H9 (cell line): Measurements from ENCODE around the gene APOBEC2. TPM values are rescaled to one million over a fixed set of nuclear protein-coding genes. Genes with fewer than 3 reads are reported as not detected.

Experiments used
- DNase-seq: peaks from one replicate; pipeline ENCODE4 v3.0.0-alpha.2; 2017
- H2AFZ ChIP-seq: one replicate; pipeline ENCODE4 v1.6.1; 2013; ENCODE audit warnings: mild to moderate bottlenecking, low read length, control low read depth, moderate library complexity
- H2AK5ac ChIP-seq: 2 replicates; pipeline ENCODE4 v1.6.1; 2013; ENCODE audit warnings: low read length, control low read depth, mixed read lengths; ENCODE audit not compliant: insufficient read length
- H2BK120ac ChIP-seq: one replicate; pipeline ENCODE4 v1.6.1; 2013; ENCODE audit warnings: low read depth, mild to moderate bottlenecking, low read length, control low read depth, inconsistent platforms; ENCODE audit not compliant: poor library complexity, severe bottlenecking
- H2BK12ac ChIP-seq: 2 replicates; pipeline ENCODE4 v1.6.1; 2013; ENCODE audit warnings: low read length, control low read depth, mixed read lengths, low read depth; ENCODE audit not compliant: insufficient read length
- H2BK15ac ChIP-seq: 2 replicates; pipeline ENCODE4 v1.6.1; 2013; ENCODE audit warnings: low read depth, low read length, control low read depth
- H2BK20ac ChIP-seq: one replicate; pipeline ENCODE4 v1.6.1; 2013; ENCODE audit warnings: low read depth, mild to moderate bottlenecking, low read length, control low read depth, inconsistent platforms; ENCODE audit not compliant: poor library complexity, severe bottlenecking
- H2BK5ac ChIP-seq: 2 replicates; pipeline ENCODE4 v1.6.1; 2013; ENCODE audit warnings: low read length, control low read depth, mixed read lengths; ENCODE audit not compliant: insufficient read length
- H3K14ac ChIP-seq: 2 replicates; pipeline ENCODE4 v1.6.1; 2013; ENCODE audit warnings: low read length, control low read depth; ENCODE audit not compliant: insufficient read depth
- H3K18ac ChIP-seq: 2 replicates; pipeline ENCODE4 v1.6.1; 2013; ENCODE audit warnings: low read depth, mild to moderate bottlenecking, mixed read lengths, low read length, control low read depth; ENCODE audit not compliant: insufficient read length
- H3K23ac ChIP-seq: 2 replicates; pipeline ENCODE4 v1.6.1; 2013; ENCODE audit warnings: low read length, control low read depth, mixed read lengths, low read depth; ENCODE audit not compliant: insufficient read length
- H3K23me2 ChIP-seq: 2 replicates; pipeline ENCODE4 v1.6.1; 2013; ENCODE audit warnings: low read depth, mild to moderate bottlenecking, mixed read lengths, low read length, control low read depth; ENCODE audit not compliant: insufficient read length, poor library complexity, severe bottlenecking
- H3K27ac ChIP-seq: 2 replicates; pipeline ENCODE4 v1.5.1; 2013; ENCODE audit warnings: low read length, control low read depth, mixed read lengths, low read depth; ENCODE audit not compliant: insufficient read length
- H3K27me3 ChIP-seq: 2 replicates; pipeline ENCODE4 v1.6.1; 2013; ENCODE audit warnings: low read length, control low read depth, inconsistent platforms; ENCODE audit not compliant: insufficient read depth
- H3K4ac ChIP-seq: 2 replicates; pipeline ENCODE4 v1.6.1; 2013; ENCODE audit warnings: low read depth, mild to moderate bottlenecking, control low read depth, inconsistent platforms, low read length, moderate library complexity
- H3K4me1 ChIP-seq: 2 replicates; pipeline ENCODE4 v1.6.1; 2013; ENCODE audit warnings: low read length, control low read depth, inconsistent platforms; ENCODE audit not compliant: insufficient read depth
- H3K4me2 ChIP-seq: 2 replicates; pipeline ENCODE4 v1.6.1; 2013; ENCODE audit warnings: low read length, control low read depth, mixed read lengths; ENCODE audit not compliant: insufficient read length, insufficient read depth
- H3K56ac ChIP-seq: 2 replicates; pipeline ENCODE4 v1.6.1; 2013; ENCODE audit warnings: low read depth, mild to moderate bottlenecking, mixed read lengths, low read length, control low read depth; ENCODE audit not compliant: insufficient read length
- H3K79me1 ChIP-seq: 2 replicates; pipeline ENCODE4 v1.6.1; 2013; ENCODE audit warnings: low read depth, mild to moderate bottlenecking, moderate library complexity, low read length, control low read depth, inconsistent platforms; ENCODE audit not compliant: insufficient read depth, poor library complexity, severe bottlenecking
- H3K79me2 ChIP-seq: 2 replicates; pipeline ENCODE4 v1.6.1; 2013; ENCODE audit warnings: low read length, control low read depth, inconsistent platforms; ENCODE audit not compliant: insufficient read depth
- H3K9ac ChIP-seq: 2 replicates; pipeline ENCODE4 v1.6.1; 2013; ENCODE audit warnings: low read length, control low read depth, mixed read lengths; ENCODE audit not compliant: insufficient read length; ENCODE audit errors: extremely low read depth
- H3K9me3 ChIP-seq: one replicate; pipeline ENCODE4 v1.6.1; 2013; ENCODE audit warnings: low read depth, low read length, inconsistent platforms; ENCODE audit not compliant: control insufficient read depth
- H3T11ph ChIP-seq: one replicate; pipeline ENCODE4 v1.6.1; 2013; ENCODE audit warnings: mild to moderate bottlenecking, low read length, control low read depth, inconsistent platforms
- H4K20me1 ChIP-seq: one replicate; pipeline ENCODE4 v1.6.1; 2013; ENCODE audit not compliant: control insufficient read depth, insufficient read length, insufficient read depth
- H4K5ac ChIP-seq: 2 replicates; pipeline ENCODE4 v1.6.1; 2013; ENCODE audit warnings: low read depth, mild to moderate bottlenecking, mixed read lengths, low read length, control low read depth; ENCODE audit not compliant: insufficient read length
- H4K8ac ChIP-seq: replicated peaks from 2 replicates; pipeline ENCODE4 v1.6.1; 2013; ENCODE audit warnings: low read length, control low read depth, mixed read lengths, low read depth; ENCODE audit not compliant: insufficient read length
- H4K91ac ChIP-seq: 2 replicates; pipeline ENCODE4 v1.6.1; 2013; ENCODE audit warnings: low read depth, mild to moderate bottlenecking, moderate library complexity, mixed read lengths, low read length, control low read depth; ENCODE audit not compliant: insufficient read length
- H3K27ac Mint-ChIP-seq, 3 experiments: 2 replicates in 2 of 3; 3 replicates in 1 of 3; pipeline ENCODE4 v1.8.0; 2020 to 2021; ENCODE audit warnings: mixed read lengths in 3 of 3, mild to moderate bottlenecking in 1 of 3, moderate library complexity in 1 of 3
- H3K27me3 Mint-ChIP-seq: 2 replicates; pipeline ENCODE4 v1.8.0; 2021; ENCODE audit warnings: low read depth, mild to moderate bottlenecking, moderate library complexity, mixed read lengths
- H3K36me3 Mint-ChIP-seq, 3 experiments: 2 replicates in 2 of 3; 3 replicates in 1 of 3; pipeline ENCODE4 v1.8.0; 2020 to 2021; ENCODE audit warnings: low read depth in 3 of 3, mixed read lengths in 3 of 3; ENCODE audit not compliant: insufficient read depth in 1 of 3
- H3K4me1 Mint-ChIP-seq, 2 experiments: 2 replicates each; pipeline ENCODE4 v1.8.0; 2020; ENCODE audit warnings: mixed read lengths in 2 of 2
- H3K4me3 Mint-ChIP-seq, 2 experiments: 2 replicates in 1 of 2; 3 replicates in 1 of 2; pipeline ENCODE4 v1.8.0; 2020 to 2021; ENCODE audit warnings: mild to moderate bottlenecking in 2 of 2, mixed read lengths in 2 of 2, moderate library complexity in 1 of 2
- H3K9me3 Mint-ChIP-seq, 2 experiments: 2 replicates in 1 of 2; 3 replicates in 1 of 2; pipeline ENCODE4 v1.8.0; 2020; ENCODE audit warnings: mild to moderate bottlenecking in 2 of 2, mixed read lengths in 2 of 2, moderate library complexity in 1 of 2
- WGBS: extraction: QIAGEN DNeasy Blood & Tissue Kit; methylation state at CpG from one replicate; pipeline ENCODE4 v1.1.7; 2013; ENCODE audit warnings: missing lambda C conversion rate, low lambda C conversion rate, mixed read lengths; ENCODE audit not compliant: insufficient read length; ENCODE audit errors: extremely low coverage; 5-methylcytosine and 5-hydroxymethylcytosine counted together
- total RNA-seq: library from RNA; stranded (reverse); gene quantifications from 2 replicates; pipeline ENCODE4 v1.2.1, GENCODE V29; 2021
- TF ChIP-seq, protein P1 (sequence below): fragments of 200-600 bp; sonication (generic); conservative IDR thresholded peaks from 3 replicates; pipeline ENCODE4 v1.8.0; 2021; ENCODE audit warnings: antibody characterized with exemption, mild to moderate bottlenecking

Gene APOBEC2
- total RNA-seq, 1 experiment from 2014 or later, result not detected

DNA sequence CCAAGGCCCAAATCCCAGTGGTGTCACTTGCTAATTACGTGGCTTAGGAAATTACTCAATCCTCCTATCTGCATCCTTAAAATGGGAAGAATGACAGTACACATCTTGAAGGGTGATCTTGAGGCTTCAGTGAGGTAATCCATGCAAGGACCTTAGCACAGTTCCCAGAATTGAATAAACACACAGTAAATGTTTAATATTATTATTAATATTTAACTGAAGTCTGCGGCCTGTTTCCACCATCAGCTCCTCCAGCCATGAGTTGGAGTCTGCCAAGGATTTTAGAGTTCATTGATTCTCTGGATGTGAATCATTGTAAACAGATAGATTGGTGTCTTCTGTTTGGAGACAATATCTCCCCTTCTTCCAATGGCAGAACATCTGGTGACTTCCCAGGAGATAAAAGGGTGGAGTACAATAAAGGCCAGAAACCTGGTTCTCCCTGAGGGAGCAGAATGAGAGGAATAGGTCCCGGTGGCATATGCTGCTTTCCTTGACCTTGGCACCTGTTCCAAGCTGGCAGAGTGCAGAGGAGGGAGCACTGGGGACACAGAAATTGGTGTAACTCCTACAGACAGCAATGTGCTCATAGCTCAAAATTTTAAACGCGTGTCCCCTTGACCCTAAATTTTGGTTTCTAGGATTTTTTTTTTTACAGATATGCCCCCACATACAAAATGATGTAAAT, 39.4 kb upstream of the APOBEC2 start:
- Histone ChIP-seq H4K91ac (no peak overlapping the region), H4K8ac (no peak overlapping the region)

More for the DNA sequence above, 39.4 kb upstream of the APOBEC2 start:
- H3K9me3 Mint-ChIP-seq, result no peaks in the 10 kb centered on the region; a peak in 1 of 5 replicates
- Histone ChIP-seq H3K23me2 (no peaks in the 10 kb centered on the region), H2BK5ac (no peak overlapping the region), H2BK12ac (no peak overlapping the region), H2BK120ac (no peak overlapping the region), H3K9me3 (no peaks in the 10 kb centered on the region), H3K79me1 (no peaks in the 10 kb centered on the region), H2AK5ac (no peak overlapping the region), H3K23ac (no peak overlapping the region), H3T11ph (no peak overlapping the region), H4K5ac (no peak overlapping the region), H3K4ac (no peak overlapping the region), H2BK15ac (no peak overlapping the region), H2BK20ac (no peak overlapping the region), H3K56ac (no peak overlapping the region), H2AFZ (no peak overlapping the region), H4K20me1 (no peaks in the 10 kb centered on the region), H3K27ac (no peak overlapping the region), H3K4me2 (no peak overlapping the region), H3K27me3 (no peaks in the 10 kb centered on the region), H3K79me2 (no peaks in the 10 kb centered on the region), H3K9ac (no peak overlapping the region), H3K4me1 (peaks cover 2% of the 10 kb centered on the region; the same call in 1 of the 2 replicates), H3K14ac (no peak overlapping the region), H3K18ac (no peak overlapping the region)
- H3K36me3 Mint-ChIP-seq, result no peaks in the 10 kb centered on the region
- DNase-seq, result no peak
- TF ChIP-seq, protein P1, sequence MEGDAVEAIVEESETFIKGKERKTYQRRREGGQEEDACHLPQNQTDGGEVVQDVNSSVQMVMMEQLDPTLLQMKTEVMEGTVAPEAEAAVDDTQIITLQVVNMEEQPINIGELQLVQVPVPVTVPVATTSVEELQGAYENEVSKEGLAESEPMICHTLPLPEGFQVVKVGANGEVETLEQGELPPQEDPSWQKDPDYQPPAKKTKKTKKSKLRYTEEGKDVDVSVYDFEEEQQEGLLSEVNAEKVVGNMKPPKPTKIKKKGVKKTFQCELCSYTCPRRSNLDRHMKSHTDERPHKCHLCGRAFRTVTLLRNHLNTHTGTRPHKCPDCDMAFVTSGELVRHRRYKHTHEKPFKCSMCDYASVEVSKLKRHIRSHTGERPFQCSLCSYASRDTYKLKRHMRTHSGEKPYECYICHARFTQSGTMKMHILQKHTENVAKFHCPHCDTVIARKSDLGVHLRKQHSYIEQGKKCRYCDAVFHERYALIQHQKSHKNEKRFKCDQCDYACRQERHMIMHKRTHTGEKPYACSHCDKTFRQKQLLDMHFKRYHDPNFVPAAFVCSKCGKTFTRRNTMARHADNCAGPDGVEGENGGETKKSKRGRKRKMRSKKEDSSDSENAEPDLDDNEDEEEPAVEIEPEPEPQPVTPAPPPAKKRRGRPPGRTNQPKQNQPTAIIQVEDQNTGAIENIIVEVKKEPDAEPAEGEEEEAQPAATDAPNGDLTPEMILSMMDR, result no peak
- no peak overlapping the region; a peak in 1 of 7 replicates for H3K27ac Mint-ChIP-seq
- no peak overlapping the region for H3K4me3 Mint-ChIP-seq
- H3K27me3 Mint-ChIP-seq, result peaks cover 4% of the 10 kb centered on the region; the same call in 1 of the 2 replicates
- WGBS, result no CpG with 5 or more reads among the region's 5 CpGs
- H3K4me1 Mint-ChIP-seq, result peaks cover 2 to 5% of the 10 kb centered on the region in 2 experiments; a peak in 3 of 4 replicates
